ENCODE data around the gene PRPF18. TPM values are rescaled to one million over a fixed set of nuclear protein-coding genes. Genes with fewer than 3 reads are reported as not detected.

PRPF18 gene
- total RNA-seq, 1 experiment from 2014 or later: 57.8 TPM

DNA sequence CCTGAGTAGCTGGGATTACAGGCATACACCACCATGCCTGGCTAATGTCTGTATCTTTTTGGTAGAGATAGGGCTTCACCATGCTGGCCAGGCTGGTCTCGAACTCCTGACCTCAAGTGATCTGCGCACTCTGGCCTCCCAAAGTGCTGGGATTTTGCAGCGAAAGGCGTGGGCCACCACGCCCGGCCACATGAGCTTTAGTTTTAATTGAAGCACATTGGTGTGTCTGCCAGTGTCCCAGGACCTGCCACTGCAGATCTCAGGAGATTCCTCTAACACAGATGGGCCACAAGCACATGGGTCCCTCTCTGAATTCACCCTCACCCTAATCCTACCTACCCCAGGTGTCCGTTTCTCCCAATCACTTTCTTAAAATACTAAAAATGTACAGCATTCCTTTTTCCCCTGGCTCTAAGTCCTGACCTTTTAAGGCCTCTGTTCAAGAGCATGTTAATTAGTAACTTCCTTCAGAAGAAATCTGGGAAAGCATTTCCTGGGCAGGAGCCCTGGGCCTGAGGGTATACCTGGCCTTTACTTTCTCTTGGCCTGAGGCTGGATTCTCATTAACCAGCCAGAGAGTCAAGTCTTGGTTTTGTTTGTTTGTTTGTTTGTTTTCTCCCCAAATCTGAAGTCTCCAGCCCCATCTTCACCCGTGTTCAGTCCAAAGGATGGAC lies 82.6 kb downstream of the PRPF18 start:
- no peak for DNase-seq (ENCODE audit: low spot score)

DNA sequence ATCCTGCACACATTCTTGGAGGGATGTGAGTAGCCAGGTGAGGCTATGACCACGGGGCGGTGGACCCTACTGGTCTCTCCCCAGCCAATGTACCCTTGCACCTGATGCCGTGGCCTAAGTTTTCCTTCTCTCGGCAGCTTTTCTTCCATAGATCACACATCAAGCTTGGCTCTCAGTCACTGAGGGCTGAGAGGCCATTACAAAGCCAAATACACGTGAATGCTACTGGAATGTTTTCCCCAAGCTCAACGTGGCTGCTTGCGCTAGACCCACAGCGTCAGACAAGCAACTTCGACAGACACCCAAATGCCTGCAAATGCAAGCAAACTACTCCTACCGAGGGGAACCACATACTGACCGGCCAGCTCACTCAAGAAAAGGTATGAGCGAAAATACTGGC lies 83.1 kb downstream of the PRPF18 start:
- no peak for DNase-seq (ENCODE audit: low spot score)

DNA sequence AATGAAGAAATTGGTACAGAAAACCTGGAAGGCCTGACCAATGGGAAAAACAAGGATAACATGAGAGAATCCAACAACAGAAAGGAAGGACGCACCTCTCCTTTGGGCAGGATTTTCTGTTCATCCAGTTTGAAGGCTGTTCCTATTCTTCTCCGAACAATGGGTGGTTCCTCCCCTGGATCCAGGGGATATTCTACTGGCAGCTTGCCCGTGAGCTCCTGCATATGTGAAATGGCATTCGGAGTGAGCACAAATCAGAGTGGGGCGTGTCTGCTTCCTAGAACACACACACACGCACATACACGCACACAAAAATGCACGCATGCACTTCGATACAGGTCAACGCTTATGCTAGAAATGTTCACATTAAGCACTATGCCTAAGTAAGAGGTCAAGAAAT lies 83.5 kb downstream of the PRPF18 start:
- DNase-seq (ENCODE audit: low spot score): no peak

DNA sequence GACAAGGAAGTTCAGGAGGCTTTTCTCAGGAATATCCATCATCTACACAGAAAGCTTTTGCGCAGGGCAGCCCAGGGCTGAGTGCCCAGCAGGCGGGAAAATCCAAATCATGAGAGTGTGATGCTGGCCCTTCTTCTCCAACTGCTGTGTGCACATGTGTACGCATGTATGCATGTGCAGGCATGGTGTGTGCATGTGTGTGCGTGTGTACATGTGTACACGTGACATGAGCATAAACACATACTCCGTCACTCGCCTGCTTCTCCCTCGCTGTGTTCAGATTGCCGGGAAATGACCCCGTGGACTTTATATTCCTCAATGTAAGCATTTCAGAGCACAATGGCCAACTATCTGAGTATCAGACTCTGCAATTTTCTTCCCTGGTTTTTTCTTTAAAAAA lies 85.1 kb downstream of the PRPF18 start:
- DNase-seq (ENCODE audit: low spot score): no peak

DNA sequence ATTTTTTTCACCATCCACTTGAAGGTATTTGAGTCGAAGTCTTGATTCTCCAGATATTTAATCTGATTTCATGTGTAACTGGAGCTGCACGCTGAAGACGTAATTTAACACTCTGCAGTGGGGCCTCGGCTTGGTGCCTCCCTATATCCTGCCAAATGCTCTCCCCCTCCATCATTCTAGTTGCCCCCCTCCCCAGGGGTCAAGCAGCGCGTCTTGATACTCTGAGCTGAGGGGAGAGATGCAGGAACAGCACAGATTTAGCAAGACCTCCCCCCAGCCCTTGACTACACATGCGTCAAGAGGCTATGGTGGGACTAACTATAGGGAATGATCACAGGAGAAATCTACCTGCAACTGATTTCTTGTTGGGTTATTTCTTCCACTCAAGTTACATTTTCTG lies 85.8 kb downstream of the PRPF18 start:
- DNase-seq (ENCODE audit: low spot score): no peak

DNA sequence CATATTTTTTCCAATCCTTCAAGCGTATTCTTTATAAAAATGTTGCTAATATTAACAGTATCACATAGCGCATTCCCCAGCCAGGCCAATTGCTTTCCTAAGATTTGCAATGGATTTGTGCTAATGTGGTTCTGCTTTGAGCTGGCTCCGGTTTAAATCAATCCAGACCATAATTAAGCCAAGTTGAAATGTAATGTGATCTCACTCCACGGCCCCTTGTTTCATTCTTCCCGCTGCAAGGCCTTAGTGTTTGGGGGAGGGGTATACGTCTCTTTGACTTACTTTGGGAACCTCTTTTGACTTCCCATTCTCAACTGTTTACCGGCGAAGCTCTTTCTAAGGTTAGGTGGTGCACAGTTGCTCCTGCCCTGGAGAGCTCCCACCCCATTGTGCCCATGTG lies 86.4 kb downstream of the PRPF18 start:
- DNase-seq (ENCODE audit: low spot score): no peak

DNA sequence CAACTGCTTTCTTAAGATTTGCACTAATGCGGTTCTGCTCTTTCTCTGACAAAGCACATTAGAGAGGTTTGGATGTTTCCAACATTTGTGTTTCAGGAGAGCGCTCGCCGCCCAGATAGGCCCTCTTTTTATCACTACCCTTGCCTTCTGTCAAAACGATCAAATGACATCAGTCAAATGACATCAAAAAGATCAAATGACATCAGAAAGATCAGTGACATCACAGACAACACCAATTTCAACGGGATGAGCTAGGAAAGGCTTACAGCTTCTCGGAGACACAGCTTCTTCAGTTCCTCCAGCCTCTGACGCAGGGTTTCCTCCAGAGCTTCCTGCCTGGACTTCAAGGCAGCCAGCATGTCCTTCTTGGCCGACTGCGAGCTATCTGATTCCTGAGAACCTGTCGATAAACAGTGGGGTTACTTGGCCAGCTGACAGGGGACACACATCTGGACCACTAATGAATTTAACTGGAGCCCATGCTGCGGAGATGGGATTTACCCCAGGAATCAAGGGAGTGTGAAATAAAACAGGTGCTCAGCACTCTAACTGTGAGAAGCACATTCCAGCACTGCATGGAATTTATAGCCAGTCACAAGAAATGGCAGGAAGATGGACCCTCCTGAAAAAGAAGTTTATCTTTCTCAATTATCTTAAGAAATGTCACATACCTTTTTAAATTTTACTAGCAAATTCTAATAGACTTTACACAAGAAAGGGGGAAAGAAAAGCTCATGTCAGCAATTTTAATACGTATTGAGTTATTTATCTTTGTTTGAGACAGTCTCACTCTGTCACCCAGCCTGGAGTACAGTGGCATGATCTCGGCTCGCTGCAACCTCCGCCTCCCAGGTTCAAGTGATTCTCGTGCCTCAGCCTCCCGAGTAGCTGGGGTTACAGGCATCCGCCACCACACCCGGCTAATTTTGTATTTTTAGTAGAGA lies 88.2 kb downstream of the PRPF18 start:
- no peak for DNase-seq (ENCODE audit: low spot score)

DNA sequence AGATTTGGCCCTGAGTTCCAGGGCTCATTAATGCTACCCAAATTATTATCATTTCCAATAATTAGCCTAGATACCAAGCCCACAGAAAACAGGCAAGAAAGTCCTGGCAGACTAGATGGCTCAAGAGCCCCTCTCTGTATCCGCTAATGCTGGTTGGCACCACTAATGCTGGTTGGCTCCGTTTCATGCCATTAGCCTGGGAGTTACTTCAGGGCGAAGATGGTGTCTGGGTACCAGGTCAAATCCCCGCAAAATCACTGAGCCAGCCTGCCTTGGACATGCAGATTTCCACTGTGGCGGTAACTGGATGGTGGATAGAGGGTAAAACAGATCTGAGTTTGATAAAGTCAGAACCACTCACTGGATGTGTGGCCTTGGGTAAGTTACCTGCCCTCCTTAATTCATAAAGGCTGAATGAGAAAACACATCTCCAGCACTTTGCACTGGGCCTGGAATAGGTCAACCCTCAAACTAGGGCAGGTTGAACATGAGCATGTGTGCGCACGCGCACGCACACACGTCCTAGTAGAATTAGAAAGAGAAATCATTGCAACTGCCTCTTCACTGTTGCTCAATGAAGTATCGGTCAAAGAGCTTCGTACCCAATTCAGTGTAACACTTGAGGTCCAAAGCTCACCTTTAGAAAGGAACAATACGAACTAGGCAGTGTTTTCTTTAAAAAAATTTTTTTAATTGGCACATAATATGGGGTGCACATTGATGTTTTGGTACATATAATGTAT lies 91.5 kb downstream of the PRPF18 start:
- no peak for DNase-seq (ENCODE audit: low spot score)

Other genes starting within 250 kb of the PRPF18 start
- 58.6 and 80.2 TPM in 2 replicates for gene SEPHS1, start 238.7 kb upstream of the PRPF18 start, total RNA-seq (2014; rRNA removed; shearing (Covaris generic))
- 22.0 and 44.2 TPM in 2 replicates for gene BEND7, start 58.0 kb upstream of the PRPF18 start, total RNA-seq (2014; rRNA removed; shearing (Covaris generic))

Measured in A172 (cell line).